Cardiac muscle cell (in vitro differentiated cells and primary cell): ENCODE measurements around the gene ITFG1. TPM values are rescaled to one million over a fixed set of nuclear protein-coding genes. Genes with fewer than 3 reads are reported as not detected.
A peak's percentile ranks its signal among the peaks of the same experiment; 100 is the strongest.
"Not testable (repeated sequence)": the region's sequence is repeated elsewhere in the genome, so short reads cannot be mapped to it uniquely, and the experiment has no call there.

Experiments used
- DNase-seq, 2 donors: peaks; one replicate each; pipeline versions ENCODE4 v3.0.0 to v3.0.0-alpha.2; 2010 to 2017; ENCODE audit warnings: low read depth in 1 of 2, low spot score in 1 of 2
- H3K27ac ChIP-seq: fragments of 200-600 bp; sonication (generic); 2 replicates; pipeline ENCODE4 v1.5.1; 2016
- H3K27me3 ChIP-seq: fragments of 200-600 bp; sonication (generic); 2 replicates; pipeline ENCODE4 v1.6.0; 2016; ENCODE audit warnings: control low read depth
- H3K36me3 ChIP-seq: fragments of 200-600 bp; sonication (generic); 2 replicates; pipeline ENCODE4 v1.5.1; 2016; ENCODE audit warnings: control low read depth
- H3K4me1 ChIP-seq: fragments of 200-600 bp; sonication (generic); 2 replicates; pipeline ENCODE4 v1.8.1; 2017; ENCODE audit warnings: low read depth, mild to moderate bottlenecking, mixed run types
- H3K4me3 ChIP-seq: fragments of 200-600 bp; sonication (generic); 2 replicates; pipeline ENCODE4 v1.5.1; 2016; ENCODE audit warnings: mild to moderate bottlenecking
- H3K9me3 ChIP-seq: fragments of 200-600 bp; sonication (generic); 2 replicates; pipeline ENCODE4 v1.5.1; 2017; ENCODE audit warnings: low read depth, mild to moderate bottlenecking, control low read depth
- polyA plus RNA-seq: library from polyadenylated mRNA; unstranded; fragments of >200 nt; fragmentation: Nextera tagmentation; extraction: Ambion mirVana; gene quantifications from 2 replicates; pipeline ENCODE4 v1.2.1, GENCODE V29; 2016
- total RNA-seq: library from RNA; depleted of rRNA; stranded (reverse); fragments of >200 nt; gene quantifications from 2 replicates; pipeline ENCODE4 v1.2.3, GENCODE V29; 2016
- TF ChIP-seq, protein P1 (sequence below): IDR thresholded peaks from 2 replicates; pipeline ENCODE4 v1.5.1; 2012; ENCODE audit warnings: low read depth, mild to moderate bottlenecking, low read length

Gene ITFG1
- total and polyA plus RNA-seq, 2 experiments from 2014 or later, result 44.5 to 118 TPM

GRCh38 chr16:47370536-47370935 lies 90.3 kb downstream of the ITFG1 start:
- no peaks in the 10 kb centered on the region for H3K4me1 ChIP-seq
- TF ChIP-seq, protein P1, sequence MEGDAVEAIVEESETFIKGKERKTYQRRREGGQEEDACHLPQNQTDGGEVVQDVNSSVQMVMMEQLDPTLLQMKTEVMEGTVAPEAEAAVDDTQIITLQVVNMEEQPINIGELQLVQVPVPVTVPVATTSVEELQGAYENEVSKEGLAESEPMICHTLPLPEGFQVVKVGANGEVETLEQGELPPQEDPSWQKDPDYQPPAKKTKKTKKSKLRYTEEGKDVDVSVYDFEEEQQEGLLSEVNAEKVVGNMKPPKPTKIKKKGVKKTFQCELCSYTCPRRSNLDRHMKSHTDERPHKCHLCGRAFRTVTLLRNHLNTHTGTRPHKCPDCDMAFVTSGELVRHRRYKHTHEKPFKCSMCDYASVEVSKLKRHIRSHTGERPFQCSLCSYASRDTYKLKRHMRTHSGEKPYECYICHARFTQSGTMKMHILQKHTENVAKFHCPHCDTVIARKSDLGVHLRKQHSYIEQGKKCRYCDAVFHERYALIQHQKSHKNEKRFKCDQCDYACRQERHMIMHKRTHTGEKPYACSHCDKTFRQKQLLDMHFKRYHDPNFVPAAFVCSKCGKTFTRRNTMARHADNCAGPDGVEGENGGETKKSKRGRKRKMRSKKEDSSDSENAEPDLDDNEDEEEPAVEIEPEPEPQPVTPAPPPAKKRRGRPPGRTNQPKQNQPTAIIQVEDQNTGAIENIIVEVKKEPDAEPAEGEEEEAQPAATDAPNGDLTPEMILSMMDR, result no peak
- DNase-seq, result no peak
- no peak overlapping the region for H3K27ac ChIP-seq
- H3K36me3 ChIP-seq, result peaks cover 11% of the 10 kb centered on the region
- H3K4me3 ChIP-seq, result no peak overlapping the region
- no peaks in the 10 kb centered on the region for H3K9me3 ChIP-seq
- no peaks in the 10 kb centered on the region for H3K27me3 ChIP-seq

GRCh38 chr16:47366228-47366627 lies 94.6 kb downstream of the ITFG1 start:
- TF ChIP-seq, protein P1, result no peak
- peaks cover 5% of the 10 kb centered on the region for H3K36me3 ChIP-seq
- no peak overlapping the region for H3K27ac ChIP-seq
- H3K27me3 ChIP-seq, result no peaks in the 10 kb centered on the region
- DNase-seq, result no peak
- no peaks in the 10 kb centered on the region for H3K4me1 ChIP-seq
- no peaks in the 10 kb centered on the region for H3K9me3 ChIP-seq
- no peak overlapping the region for H3K4me3 ChIP-seq

GRCh38 chr16:47363761-47364160 lies 97.1 kb downstream of the ITFG1 start:
- H3K4me3 ChIP-seq, result no peak overlapping the region
- TF ChIP-seq, protein P1, result no peak
- H3K9me3 ChIP-seq, result no peaks in the 10 kb centered on the region
- H3K4me1 ChIP-seq, result peaks cover 8% of the 10 kb centered on the region
- no peak for DNase-seq
- no peaks in the 10 kb centered on the region for H3K27me3 ChIP-seq
- peaks cover 5% of the 10 kb centered on the region for H3K36me3 ChIP-seq
- H3K27ac ChIP-seq, result no peak overlapping the region

DNA sequence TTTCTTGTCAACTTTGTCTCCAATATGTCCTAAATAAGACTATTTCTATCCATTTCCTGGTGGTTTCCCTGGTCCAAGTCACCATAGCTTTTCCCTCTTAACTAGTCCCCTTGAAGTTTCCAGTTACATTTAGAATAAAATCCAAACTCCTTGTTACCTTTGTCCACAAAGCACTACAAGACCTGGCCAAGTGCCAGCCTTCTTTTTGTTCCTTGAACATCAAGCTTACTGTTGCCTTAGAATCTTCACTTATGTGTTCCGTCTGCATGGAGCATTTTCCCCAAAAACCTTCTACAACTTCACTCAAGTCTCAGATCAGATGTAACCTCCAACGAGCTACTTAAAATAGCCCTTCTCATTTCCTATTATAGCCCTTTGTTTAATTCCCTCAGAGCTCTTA lies 101.4 kb downstream of the ITFG1 start:
- Histone ChIP-seq H3K27ac (peak overlapping the region; percentile 13), H3K9me3 (no peaks in the 10 kb centered on the region), H3K27me3 (no peaks in the 10 kb centered on the region), H3K36me3 (peaks cover 5% of the 10 kb centered on the region), H3K4me1 (peaks cover 8% of the 10 kb centered on the region), H3K4me3 (no peak overlapping the region)
- TF ChIP-seq, protein P1, result no peak
- peak in 1 of 2 donors; percentile 10 for DNase-seq

- Histone ChIP-seq H3K4me3 (no peak overlapping the region), H3K36me3 (peaks cover under 1% of the 10 kb centered on the region), H3K9me3 (no peaks in the 10 kb centered on the region), H3K4me1 (peaks cover 8% of the 10 kb centered on the region), H3K27me3 (no peaks in the 10 kb centered on the region), H3K27ac (no peak overlapping the region)
- TF ChIP-seq, protein P1, result no peak
- no peak for DNase-seq
Observed at GRCh38 chr16:47358816-47359215, 102.0 kb downstream of the ITFG1 start.

GRCh38 chr16:47349029-47349428 lies 111.8 kb downstream of the ITFG1 start:
- H3K36me3 ChIP-seq, H3K27ac ChIP-seq, H3K4me3 ChIP-seq, DNase-seq, H3K4me1 ChIP-seq, H3K9me3 ChIP-seq, H3K27me3 ChIP-seq: not testable (repeated sequence)

DNA sequence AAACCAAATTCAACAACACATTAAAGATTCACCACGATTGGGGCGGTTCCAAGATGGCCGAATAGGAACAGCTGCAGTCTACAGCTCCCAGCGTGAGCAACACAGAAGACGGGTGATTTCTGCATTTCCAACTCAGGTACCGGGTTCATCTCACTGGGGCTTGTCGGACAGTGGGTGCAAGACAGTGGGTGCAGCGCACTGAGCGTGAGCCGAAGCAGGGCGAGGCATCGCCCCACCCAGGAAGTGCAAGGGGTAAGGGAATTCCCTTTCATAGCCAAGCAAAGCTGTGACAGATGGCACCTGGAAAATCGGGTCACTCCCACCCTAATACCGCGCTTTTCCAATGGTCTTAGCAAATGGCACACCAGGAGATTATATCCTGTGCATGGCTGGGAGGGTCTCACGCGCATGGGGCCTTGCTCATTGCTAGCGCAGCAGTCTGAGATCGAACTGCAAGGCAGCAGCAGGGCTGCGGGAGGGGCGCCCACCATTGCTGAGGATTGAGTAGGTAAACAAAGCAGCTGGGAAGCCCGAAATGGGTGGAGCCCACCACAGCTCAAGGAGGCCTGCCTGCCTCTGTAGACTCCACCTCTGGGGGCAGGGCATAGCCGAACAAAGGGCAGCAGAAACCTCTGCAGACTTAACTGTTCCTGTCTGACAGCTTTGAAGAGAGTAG lies 113.7 kb downstream of the ITFG1 start:
- H3K4me1 ChIP-seq, H3K9me3 ChIP-seq, H3K27me3 ChIP-seq, DNase-seq, H3K36me3 ChIP-seq, H3K27ac ChIP-seq, H3K4me3 ChIP-seq: not testable (repeated sequence)
